Ectodermal cell (in vitro differentiated cells): Measurements from ENCODE around the gene SIRT2.
"Not testable (repeated sequence)": the region's sequence is repeated elsewhere in the genome, so short reads cannot be mapped to it uniquely, and the experiment has no call there.

Source experiments
- H3K27ac ChIP-seq: 2 replicates; pipeline ENCODE4 v1.7.0; 2013; ENCODE audit warnings: mild to moderate bottlenecking, low read depth, low read length; ENCODE audit not compliant: insufficient read depth, poor library complexity, severe bottlenecking
- H3K27me3 ChIP-seq: 2 replicates; pipeline ENCODE4 v1.7.0; 2013; ENCODE audit warnings: mild to moderate bottlenecking, low read length; ENCODE audit not compliant: insufficient read depth, control insufficient read depth, poor library complexity, severe bottlenecking
- H3K36me3 ChIP-seq: one replicate; pipeline ENCODE4 v1.7.0; 2013; ENCODE audit warnings: low read length; ENCODE audit not compliant: control insufficient read depth, insufficient read depth
- H3K4me1 ChIP-seq: one replicate; pipeline ENCODE4 v1.7.0; 2013; ENCODE audit warnings: low read length; ENCODE audit not compliant: control insufficient read depth, insufficient read depth
- H3K4me3 ChIP-seq: 2 replicates; pipeline ENCODE4 v1.7.0; 2013; ENCODE audit warnings: low read depth, low read length, control low read depth; ENCODE audit not compliant: insufficient read depth
- H3K9me3 ChIP-seq: 2 replicates; pipeline ENCODE4 v1.7.0; 2013; ENCODE audit warnings: mild to moderate bottlenecking, low read length, moderate library complexity; ENCODE audit not compliant: control insufficient read depth
- WGBS, 2 experiments: methylation state at CpG; one replicate each; pipeline ENCODE4 v1.1.7; 2013; ENCODE audit warnings: missing lambda C conversion rate in 2 of 2; 5-methylcytosine and 5-hydroxymethylcytosine counted together

The SIRT2 gene

DNA sequence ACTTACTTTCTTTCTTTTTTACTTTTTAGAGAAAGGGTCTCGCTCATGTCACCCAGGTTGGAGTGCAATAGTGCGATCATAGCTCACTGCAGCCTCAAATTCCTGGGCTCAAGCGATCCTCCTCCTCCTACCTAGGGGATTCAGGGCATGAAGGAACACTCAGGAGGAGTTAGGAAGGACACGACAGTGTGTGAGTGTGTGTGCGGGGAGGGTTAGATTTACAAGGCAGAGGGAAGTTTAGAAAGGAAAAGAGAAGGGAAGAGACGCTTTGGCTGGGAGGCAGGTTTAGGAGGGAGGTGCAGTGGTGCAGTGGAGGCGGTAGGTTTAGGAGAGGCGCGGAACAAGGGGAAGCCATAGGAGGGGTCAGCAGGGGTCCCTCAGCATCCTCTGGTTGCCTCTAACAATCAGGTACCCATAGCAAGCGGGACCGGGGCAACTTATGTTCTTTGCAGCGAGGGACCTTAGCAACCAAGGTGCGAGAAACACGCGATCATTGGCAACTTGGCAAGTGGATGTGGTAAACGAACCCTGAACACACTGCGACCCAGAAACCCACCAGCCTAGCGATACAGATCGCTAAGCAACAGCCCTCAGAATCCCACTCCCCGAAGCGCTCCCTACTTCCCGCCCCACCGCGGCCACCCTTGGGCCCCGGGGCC is 501 bp downstream of the SIRT2 start:
- peak overlapping the region; percentile 81 for H3K4me3 ChIP-seq
- no peaks in the 10 kb centered on the region for H3K36me3 ChIP-seq
- no peaks in the 10 kb centered on the region for H3K9me3 ChIP-seq
- no peaks in the 10 kb centered on the region for H3K4me1 ChIP-seq
- peaks cover 10% of the 10 kb centered on the region for H3K27me3 ChIP-seq
- WGBS, 2 experiments: 35 to 36% methylated on average over 25 of the region's 25 CpGs
- H3K27ac ChIP-seq: no peak overlapping the region

DNA sequence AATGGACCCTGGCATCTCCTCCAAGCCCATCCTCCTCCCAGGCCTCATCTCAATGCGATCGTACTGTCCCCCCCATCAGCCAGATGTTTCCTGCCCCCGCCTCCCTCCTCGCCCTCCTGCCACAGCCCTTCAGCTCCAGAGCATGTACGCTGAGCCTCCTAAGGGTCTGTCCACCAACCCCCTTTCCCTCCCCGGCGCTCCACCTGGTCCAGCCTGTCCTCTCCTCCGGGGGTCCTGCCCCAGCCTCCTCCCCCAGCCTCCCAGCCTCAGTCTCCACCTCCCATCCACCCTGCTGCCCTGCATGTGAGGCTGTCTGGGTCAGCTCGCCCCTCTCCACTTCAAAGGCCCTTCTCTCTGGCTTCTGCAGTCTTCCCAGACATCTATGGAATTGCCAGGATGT is 4.5 kb downstream of the SIRT2 start:
- Histone ChIP-seq H3K27ac (no peak overlapping the region), H3K27me3 (peaks cover 10% of the 10 kb centered on the region), H3K4me3 (no peak overlapping the region), H3K4me1 (peaks cover 4% of the 10 kb centered on the region), H3K9me3 (no peaks in the 10 kb centered on the region), H3K36me3 (no peaks in the 10 kb centered on the region)
- 86 to 89% methylated on average over 9 of the region's 9 CpGs for WGBS, 2 experiments

DNA sequence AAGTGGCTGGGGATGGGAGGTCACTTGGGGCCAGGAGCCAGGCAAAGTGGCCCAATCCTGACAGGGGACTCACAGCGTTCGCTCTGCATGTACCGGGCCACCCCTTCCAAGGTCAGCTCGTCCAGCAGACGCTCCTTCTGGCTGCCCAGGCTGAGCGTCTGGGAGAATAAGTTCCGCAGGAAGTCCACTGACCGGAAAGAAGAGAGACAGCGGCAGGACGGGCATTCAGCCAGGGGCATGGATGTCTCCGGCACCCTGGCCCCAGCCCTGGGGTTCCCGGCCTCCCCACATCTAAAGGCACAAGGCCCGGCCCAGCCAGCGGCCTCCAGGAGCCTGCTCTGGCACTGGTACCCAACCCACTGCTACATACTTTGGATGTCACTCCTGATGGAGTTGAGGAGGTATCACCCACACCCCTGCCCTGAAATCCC is 6.1 kb downstream of the SIRT2 start:
- H3K4me3 ChIP-seq: no peak overlapping the region
- WGBS, 2 experiments: 94 to 96% methylated on average over 14 of the region's 14 CpGs

DNA sequence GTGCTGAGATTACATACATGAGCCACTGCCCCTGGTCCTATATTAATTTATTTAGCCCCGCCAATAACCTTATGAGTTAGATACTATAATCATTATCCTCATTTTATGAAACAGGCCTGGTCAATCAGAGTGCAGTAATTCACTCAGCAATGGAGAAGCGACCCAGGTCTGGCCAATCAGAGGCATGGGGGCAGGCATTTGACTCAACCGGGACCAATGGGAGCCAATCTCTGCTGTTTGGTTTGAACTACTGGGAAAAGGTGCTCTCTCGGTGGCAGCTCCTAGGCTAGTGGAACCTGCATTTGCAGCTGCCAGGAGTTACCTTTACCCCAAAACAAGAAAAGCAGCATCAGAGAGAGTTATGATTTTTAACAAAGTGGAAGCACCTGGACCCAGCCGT is 6.6 kb downstream of the SIRT2 start:
- 89 to 92% methylated on average over 5 of the region's 5 CpGs for WGBS, 2 experiments
- Histone ChIP-seq H3K9me3 (no peaks in the 10 kb centered on the region), H3K4me3 (no peak overlapping the region), H3K36me3 (no peaks in the 10 kb centered on the region), H3K4me1 (peaks cover 4% of the 10 kb centered on the region), H3K27ac (no peak overlapping the region), H3K27me3 (no peaks in the 10 kb centered on the region)

More for the DNA sequence above, 6.1 kb downstream of the SIRT2 start:
- H3K4me1 ChIP-seq: peaks cover 4% of the 10 kb centered on the region
- no peaks in the 10 kb centered on the region for H3K36me3 ChIP-seq
- no peak overlapping the region for H3K27ac ChIP-seq
- peaks cover 2% of the 10 kb centered on the region for H3K27me3 ChIP-seq
- H3K9me3 ChIP-seq: no peaks in the 10 kb centered on the region

DNA sequence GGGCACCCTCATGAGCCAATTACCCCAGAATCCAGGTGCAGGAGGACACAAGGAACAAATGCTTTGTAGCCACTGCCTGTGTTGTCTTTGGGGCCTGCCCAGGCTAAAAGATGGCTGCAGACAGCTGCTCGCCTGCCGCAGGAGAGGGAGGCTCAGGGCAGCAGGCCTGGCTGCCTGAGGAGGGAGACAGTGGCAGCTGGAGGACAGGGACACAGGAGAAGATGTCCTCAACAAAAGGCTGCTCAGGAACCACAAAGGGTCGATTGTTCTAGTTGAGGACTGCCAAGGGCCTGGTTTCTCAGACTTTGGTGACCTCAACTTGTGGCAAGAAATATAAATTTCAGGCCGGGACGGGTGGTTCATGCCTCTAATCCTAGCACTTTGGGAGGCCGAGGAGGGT is 7.6 kb downstream of the SIRT2 start:
- Histone ChIP-seq H3K9me3 (no peaks in the 10 kb centered on the region), H3K27me3 (no peaks in the 10 kb centered on the region), H3K4me3 (no peak overlapping the region), H3K27ac (no peak overlapping the region), H3K4me1 (peaks cover 4% of the 10 kb centered on the region), H3K36me3 (no peaks in the 10 kb centered on the region)
- 84 to 92% methylated on average over 6 of the region's 6 CpGs for WGBS, 2 experiments

DNA sequence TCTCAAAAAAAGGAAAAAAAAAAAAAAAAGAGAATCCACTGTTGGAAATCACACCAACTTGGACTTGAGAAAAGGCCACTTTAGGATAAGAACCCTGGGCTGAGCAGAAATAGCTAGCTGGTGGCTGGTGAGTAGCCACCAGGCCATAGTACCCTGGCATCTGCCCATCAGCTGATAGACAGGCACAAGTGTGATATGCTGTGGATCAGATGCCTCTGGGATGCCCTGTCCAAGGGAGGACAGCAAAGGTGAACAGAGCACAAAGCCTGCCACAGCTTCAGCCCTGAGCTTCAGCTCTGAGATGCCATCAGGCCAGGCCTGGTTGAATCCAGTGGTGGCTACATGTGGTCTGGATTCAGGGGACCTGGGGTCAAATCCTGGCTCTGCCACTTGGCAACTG is 8.7 kb downstream of the SIRT2 start:
- H3K27me3 ChIP-seq: no peaks in the 10 kb centered on the region
- no peaks in the 10 kb centered on the region for H3K36me3 ChIP-seq
- no peak overlapping the region for H3K27ac ChIP-seq
- H3K4me1 ChIP-seq: peaks cover 4% of the 10 kb centered on the region
- no peak overlapping the region for H3K4me3 ChIP-seq
- no peaks in the 10 kb centered on the region for H3K9me3 ChIP-seq

DNA sequence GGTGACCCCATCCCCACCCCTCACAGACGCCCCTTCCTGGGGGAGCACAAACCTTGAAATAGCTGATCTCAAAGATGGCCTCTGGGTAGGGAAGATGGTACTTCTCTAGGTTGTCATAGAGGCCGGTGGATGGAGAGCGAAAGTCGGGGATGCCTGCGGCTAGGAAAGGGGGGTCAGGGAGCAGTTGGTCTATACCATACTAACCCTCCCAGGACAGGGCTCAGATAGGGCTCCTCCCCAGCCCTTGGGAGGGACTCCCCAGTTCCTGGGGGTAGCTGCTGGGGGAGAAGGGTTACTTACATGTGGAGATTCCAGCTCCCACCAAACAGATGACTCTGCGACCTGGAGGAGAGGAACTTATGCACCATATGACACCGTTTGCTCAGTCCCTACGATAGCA is 9.6 kb downstream of the SIRT2 start:
- H3K9me3 ChIP-seq: no peaks in the 10 kb centered on the region
- WGBS, 2 experiments: 92 to 96% methylated on average over 8 of the region's 8 CpGs

DNA sequence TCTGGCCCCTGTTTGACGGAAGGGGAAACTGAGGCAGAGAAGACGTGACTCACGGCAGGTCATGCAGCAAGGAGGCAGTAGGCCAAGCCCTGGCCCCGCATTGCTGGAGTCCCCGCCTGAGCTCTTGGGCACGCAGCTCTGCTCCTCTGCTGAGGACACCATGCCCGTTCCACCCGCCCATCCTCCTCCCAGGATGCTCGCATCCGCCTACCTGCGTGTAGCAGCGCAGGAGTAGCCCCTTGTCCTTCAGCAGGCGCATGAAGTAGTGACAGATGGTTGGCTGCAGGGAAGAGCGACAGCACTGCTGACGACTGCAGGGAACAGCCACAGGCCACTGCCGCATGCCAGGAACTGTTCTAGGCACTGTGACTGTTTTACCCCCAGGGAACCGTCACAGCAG is 10.5 kb downstream of the SIRT2 start:
- no peaks in the 10 kb centered on the region for H3K9me3 ChIP-seq

More for the DNA sequence above, 9.6 kb downstream of the SIRT2 start:
- H3K27ac ChIP-seq: no peak overlapping the region
- H3K4me3 ChIP-seq: no peak overlapping the region
- H3K4me1 ChIP-seq: peaks cover 4% of the 10 kb centered on the region
- no peaks in the 10 kb centered on the region for H3K36me3 ChIP-seq
- no peaks in the 10 kb centered on the region for H3K27me3 ChIP-seq

DNA sequence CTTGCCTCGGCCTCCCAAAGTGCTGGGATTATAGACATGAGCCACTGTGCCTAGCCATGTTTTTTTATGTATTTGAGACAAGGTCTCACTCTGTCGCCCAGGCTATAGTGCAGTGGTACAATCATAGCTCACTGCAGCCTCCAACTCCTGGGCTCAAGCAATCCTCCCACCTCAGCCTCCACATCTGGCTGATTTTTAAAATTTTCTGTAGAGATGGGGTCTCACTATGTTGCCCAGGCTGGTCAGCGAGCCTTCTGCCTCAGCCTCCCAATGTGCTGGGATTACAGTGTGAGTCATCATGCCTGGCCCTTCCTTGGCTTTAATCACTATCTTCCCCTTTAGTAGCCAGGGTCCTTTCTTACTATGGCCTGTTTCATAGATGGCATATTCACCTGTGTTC is 14.7 kb downstream of the SIRT2 start:
- 88 to 89% methylated on average over 3 of the region's 3 CpGs for WGBS, 2 experiments
- not testable (repeated sequence) for H3K27ac ChIP-seq, H3K4me1 ChIP-seq

More for the DNA sequence above, 10.5 kb downstream of the SIRT2 start:
- H3K4me3 ChIP-seq: no peak overlapping the region
- no peaks in the 10 kb centered on the region for H3K36me3 ChIP-seq
- no peak overlapping the region for H3K27ac ChIP-seq
- H3K27me3 ChIP-seq: no peaks in the 10 kb centered on the region
- H3K4me1 ChIP-seq: peaks cover 4% of the 10 kb centered on the region
- 94 to 95% methylated on average over 17 of the region's 17 CpGs for WGBS, 2 experiments

DNA sequence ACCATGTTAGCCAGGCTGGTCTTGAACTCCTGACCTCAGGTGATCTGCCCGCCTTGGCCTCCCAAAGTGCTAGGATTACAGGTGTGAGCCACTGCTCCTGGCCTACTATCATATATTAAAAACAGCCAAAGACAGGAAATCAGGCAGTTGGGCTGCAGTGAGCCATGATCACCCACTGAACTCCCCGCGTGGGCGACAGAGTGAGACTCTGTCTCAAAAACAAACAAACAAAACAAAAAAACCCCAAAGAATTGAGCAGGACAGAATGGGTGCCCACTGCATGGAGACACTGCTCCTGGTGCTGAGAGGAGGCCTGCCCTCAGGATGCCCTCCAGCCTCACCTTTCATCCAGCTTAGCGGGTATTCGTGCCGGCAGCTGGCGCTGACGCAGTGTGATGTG is 16.1 kb downstream of the SIRT2 start:
- H3K27ac ChIP-seq: no peak overlapping the region

More for the DNA sequence above, 14.7 kb downstream of the SIRT2 start:
- H3K27me3 ChIP-seq, H3K36me3 ChIP-seq, H3K4me3 ChIP-seq, H3K9me3 ChIP-seq: not testable (repeated sequence)

More for the DNA sequence above, 16.1 kb downstream of the SIRT2 start:
- no peaks in the 10 kb centered on the region for H3K27me3 ChIP-seq
- no peaks in the 10 kb centered on the region for H3K36me3 ChIP-seq
- H3K9me3 ChIP-seq: no peaks in the 10 kb centered on the region
- 93% methylated on average over 9 of the region's 9 CpGs for WGBS, 2 experiments
- peaks cover 5% of the 10 kb centered on the region for H3K4me1 ChIP-seq
- no peak overlapping the region for H3K4me3 ChIP-seq
